ENCODE results near the gene PKD2.

DNA sequence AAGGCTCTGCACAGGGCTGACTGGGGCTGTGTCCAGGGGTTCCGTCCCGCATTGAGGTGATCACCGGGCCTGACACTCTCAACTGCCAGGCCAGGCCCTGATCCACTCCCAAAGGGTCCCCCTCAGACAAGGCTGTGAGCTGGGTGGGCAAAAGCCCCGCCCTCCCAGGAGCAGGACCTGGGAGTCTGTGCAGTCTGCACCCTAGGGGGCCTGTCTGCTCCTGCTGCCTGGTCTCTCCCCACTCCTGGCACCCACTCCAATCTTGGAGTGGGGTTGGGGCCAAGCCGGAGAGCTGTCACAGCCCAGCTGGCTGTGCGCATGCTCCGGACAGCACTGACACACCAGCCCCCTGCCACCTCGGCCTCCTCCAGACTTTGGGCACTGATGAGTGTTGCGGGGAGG, 41.3 kb upstream of the PKD2 start:
- TF ChIP-seq CTCF (IDR thresholded peaks at IDR 0.05) (no peak), PBX3 (IDR thresholded peaks at IDR 0.05) (no peak), FOSL2 (IDR thresholded peaks at IDR 0.05; ENCODE audit: borderline replicate concordance, low read depth) (no peak), EP300 (IDR thresholded peaks at IDR 0.05; ENCODE audit: borderline replicate concordance in 1 of 2, low read depth in 1 of 2, low read length in 1 of 2) (no peak), YY1 (IDR thresholded peaks at IDR 0.05; ENCODE audit: low read depth) (no peak), MAX (IDR thresholded peaks at IDR 0.05; ENCODE audit: low read depth) (no peak)

All from SK-N-SH (cell line).